IPS-20b (cell line): Measurements from ENCODE around the gene OR7D2.
"Not testable (repeated sequence)": the region's sequence is repeated elsewhere in the genome, so short reads cannot be mapped to it uniquely, and the experiment has no call there.

Experiments used
- H3K27ac ChIP-seq: one replicate; pipeline ENCODE4 v1.5.1; 2013; ENCODE audit warnings: low read length
- H3K27me3 ChIP-seq: 2 replicates; pipeline ENCODE4 v1.6.1; 2013; ENCODE audit warnings: mild to moderate bottlenecking, low read length, inconsistent platforms; ENCODE audit not compliant: insufficient read depth
- H3K36me3 ChIP-seq: 2 replicates; pipeline ENCODE4 v1.6.1; 2013; ENCODE audit warnings: low read depth, mild to moderate bottlenecking, inconsistent platforms, low read length, moderate library complexity; ENCODE audit not compliant: insufficient read depth
- H3K4me1 ChIP-seq: 2 replicates; pipeline ENCODE4 v1.6.1; 2013; ENCODE audit warnings: mild to moderate bottlenecking, control low read depth, inconsistent platforms, low read length, moderate library complexity; ENCODE audit not compliant: insufficient read depth
- H3K4me3 ChIP-seq: 2 replicates; pipeline ENCODE4 v1.5.1; 2013; ENCODE audit warnings: mild to moderate bottlenecking, low read length, inconsistent platforms
- H3K9ac ChIP-seq: 2 replicates; pipeline ENCODE4 v1.6.1; 2013; ENCODE audit warnings: low read depth, mild to moderate bottlenecking, inconsistent platforms, low read length, moderate library complexity
- H3K9me3 ChIP-seq: 2 replicates; pipeline ENCODE4 v1.6.1; 2013; ENCODE audit warnings: mild to moderate bottlenecking, low read depth, low read length, inconsistent platforms; ENCODE audit not compliant: insufficient read depth

OR7D2 gene

DNA sequence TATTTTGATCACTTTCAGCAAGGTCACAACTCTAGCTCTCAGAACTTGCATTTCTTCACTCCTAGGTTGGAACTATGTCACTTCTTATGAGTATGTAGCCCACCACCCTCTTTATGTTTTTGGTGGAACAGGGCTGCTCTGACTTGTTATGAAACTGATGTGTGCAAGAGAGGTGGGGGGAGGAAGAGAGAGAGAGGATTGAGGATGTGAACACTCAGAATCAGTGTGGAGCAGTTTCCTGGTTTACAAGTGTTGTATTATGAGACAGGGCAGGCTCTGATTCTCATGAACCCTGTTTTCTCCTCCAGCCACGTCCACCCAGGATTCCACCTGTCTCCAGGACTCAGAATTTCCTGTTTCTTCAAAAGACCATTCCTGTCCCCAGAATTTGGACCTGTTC lies 22.5 kb upstream of the OR7D2 start:
- no peak overlapping the region for H3K27ac ChIP-seq
- H3K9me3 ChIP-seq = peaks cover 50% of the 10 kb centered on the region
- H3K4me1 ChIP-seq = no peaks in the 10 kb centered on the region
- H3K36me3 ChIP-seq = peaks cover 94% of the 10 kb centered on the region
- no peak overlapping the region for H3K9ac ChIP-seq
- H3K27me3 ChIP-seq = no peaks in the 10 kb centered on the region
- no peak overlapping the region for H3K4me3 ChIP-seq

GRCh38 chr19:9159891-9160290 lies 18.9 kb upstream of the OR7D2 start:
- no peak overlapping the region for H3K4me3 ChIP-seq
- H3K9ac ChIP-seq = no peak overlapping the region
- no peak overlapping the region for H3K27ac ChIP-seq
- H3K36me3 ChIP-seq = peaks cover 97% of the 10 kb centered on the region
- H3K27me3 ChIP-seq = no peaks in the 10 kb centered on the region
- H3K4me1 ChIP-seq = no peaks in the 10 kb centered on the region
- H3K9me3 ChIP-seq = peaks cover 16% of the 10 kb centered on the region

GRCh38 chr19:9161427-9161826 lies 17.4 kb upstream of the OR7D2 start:
- Histone ChIP-seq H3K4me1 (no peaks in the 10 kb centered on the region), H3K27ac (no peak overlapping the region), H3K27me3 (no peaks in the 10 kb centered on the region), H3K36me3 (peaks cover 87% of the 10 kb centered on the region), H3K4me3 (no peak overlapping the region), H3K9ac (no peak overlapping the region), H3K9me3 (peaks cover 14% of the 10 kb centered on the region)

DNA sequence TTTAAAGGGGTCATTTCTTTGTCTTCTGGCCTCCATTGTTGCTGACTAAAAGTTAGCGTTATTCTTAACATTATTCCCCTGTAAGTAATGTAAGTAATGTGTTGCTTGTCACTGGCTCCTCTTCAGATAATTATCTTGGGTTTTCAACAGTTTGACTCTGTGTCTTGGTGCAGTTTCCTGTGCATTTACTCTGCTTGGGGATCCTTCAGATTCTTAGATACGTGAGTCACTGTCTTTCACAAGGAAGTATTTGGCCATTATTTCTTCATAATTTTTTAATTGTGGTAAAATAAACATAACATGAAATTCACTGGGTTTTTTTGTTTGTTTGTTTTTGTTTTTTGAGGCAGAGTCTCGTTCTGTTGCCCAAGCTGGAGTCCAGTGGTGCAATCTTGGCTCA lies 13.5 kb upstream of the OR7D2 start:
- Histone ChIP-seq H3K27ac (no peak overlapping the region), H3K4me1 (no peaks in the 10 kb centered on the region), H3K9me3 (peaks cover 5% of the 10 kb centered on the region), H3K4me3 (no peak overlapping the region), H3K9ac (no peak overlapping the region), H3K27me3 (no peaks in the 10 kb centered on the region), H3K36me3 (peaks cover 50% of the 10 kb centered on the region)

DNA sequence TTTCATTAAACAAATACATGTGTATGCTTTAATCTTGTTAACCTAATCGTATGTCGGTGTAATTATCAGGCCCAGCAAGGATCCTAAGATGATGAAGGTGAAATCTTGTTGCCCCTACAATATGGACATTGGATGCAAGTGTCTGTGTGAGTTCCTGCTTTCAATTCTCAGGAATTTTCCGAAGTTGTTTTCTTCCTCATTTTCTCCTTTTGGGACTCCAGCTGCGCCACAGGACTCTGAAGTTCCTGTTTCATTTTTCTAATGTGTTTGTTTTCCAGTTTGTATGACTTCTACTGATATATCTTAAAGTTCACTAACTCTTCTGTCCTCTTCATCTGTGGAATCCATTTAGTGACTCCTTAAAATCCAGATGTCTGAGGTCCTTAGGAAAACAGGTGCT lies 11.9 kb upstream of the OR7D2 start:
- no peak overlapping the region for H3K4me3 ChIP-seq
- no peaks in the 10 kb centered on the region for H3K27me3 ChIP-seq
- no peaks in the 10 kb centered on the region; the same call in 1 of the 2 replicates for H3K9me3 ChIP-seq
- H3K27ac ChIP-seq = no peak overlapping the region
- H3K4me1 ChIP-seq = no peaks in the 10 kb centered on the region
- no peak overlapping the region for H3K9ac ChIP-seq
- peaks cover 34% of the 10 kb centered on the region for H3K36me3 ChIP-seq

DNA sequence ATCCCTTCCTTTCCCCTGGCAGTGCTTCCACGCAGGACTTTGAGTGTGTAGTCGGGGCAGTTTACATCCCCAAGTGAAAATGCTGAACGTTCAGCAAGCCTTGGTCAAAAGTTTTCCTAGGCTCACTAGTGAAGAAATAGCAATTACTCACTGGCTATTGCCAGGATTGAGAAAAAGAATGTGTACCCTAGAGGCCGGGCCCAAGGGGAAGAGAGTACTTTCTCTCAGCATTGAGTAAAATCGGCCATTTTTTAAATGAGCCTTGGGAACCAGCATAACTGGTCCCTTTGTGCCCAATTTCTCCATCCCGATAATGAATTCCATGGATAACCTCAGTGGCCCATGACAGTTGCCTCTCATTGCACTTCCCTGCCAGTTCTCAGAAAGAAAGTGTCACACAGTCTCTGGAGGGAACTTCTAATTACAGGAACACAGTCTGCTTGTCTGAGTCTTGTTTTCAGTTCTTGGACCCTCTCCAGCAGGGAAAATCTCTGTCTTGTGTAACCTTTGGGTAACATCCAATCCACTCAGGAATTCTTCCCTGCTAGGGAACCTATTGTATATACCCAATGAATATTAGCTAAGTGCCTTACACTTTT lies 7.3 kb upstream of the OR7D2 start:
- Histone ChIP-seq H3K36me3 (no peaks in the 10 kb centered on the region), H3K9me3 (peaks cover 17% of the 10 kb centered on the region; the same call in 1 of the 2 replicates), H3K4me1 (no peaks in the 10 kb centered on the region), H3K9ac (no peak overlapping the region), H3K27me3 (no peaks in the 10 kb centered on the region), H3K4me3 (no peak overlapping the region), H3K27ac (no peak overlapping the region)

GRCh38 chr19:9175326-9175725 lies 3.5 kb upstream of the OR7D2 start:
- Histone ChIP-seq H3K4me3 (no peak overlapping the region), H3K9ac (no peak overlapping the region), H3K9me3 (peaks cover 43% of the 10 kb centered on the region), H3K36me3 (no peaks in the 10 kb centered on the region), H3K27ac (no peak overlapping the region), H3K27me3 (no peaks in the 10 kb centered on the region), H3K4me1 (no peaks in the 10 kb centered on the region)

- H3K9me3 ChIP-seq = peaks cover 50% of the 10 kb centered on the region
- no peaks in the 10 kb centered on the region for H3K4me1 ChIP-seq
- no peak overlapping the region for H3K9ac ChIP-seq
- H3K27me3 ChIP-seq = no peaks in the 10 kb centered on the region
- no peak overlapping the region for H3K27ac ChIP-seq
- no peak overlapping the region for H3K4me3 ChIP-seq
- no peaks in the 10 kb centered on the region for H3K36me3 ChIP-seq
Measured at GRCh38 chr19:9183000-9183399, 4.2 kb downstream of the OR7D2 start.

DNA sequence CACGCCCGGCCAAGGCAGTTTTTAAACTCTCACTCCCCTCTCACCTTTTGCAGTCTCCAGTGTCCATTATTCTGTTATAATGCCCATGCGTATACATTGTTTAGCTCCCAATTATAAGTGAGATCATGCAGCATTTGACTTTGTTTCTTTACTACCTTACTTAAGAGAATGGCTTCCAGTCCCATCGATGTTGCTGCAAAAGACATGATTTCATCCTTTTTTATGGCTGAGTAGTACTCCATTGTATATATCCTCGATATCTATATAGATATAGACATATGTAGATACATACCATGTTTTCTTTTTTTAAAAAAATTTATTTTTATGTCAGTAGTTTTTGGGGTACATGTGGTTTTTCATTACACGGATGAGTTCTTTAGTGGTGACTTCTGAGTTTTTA lies 8.4 kb downstream of the OR7D2 start:
- Histone ChIP-seq H3K4me3 (no peak overlapping the region), H3K27me3 (no peaks in the 10 kb centered on the region), H3K4me1 (no peaks in the 10 kb centered on the region), H3K27ac (no peak overlapping the region), H3K9me3 (peaks cover 46% of the 10 kb centered on the region), H3K36me3 (no peaks in the 10 kb centered on the region), H3K9ac (no peak overlapping the region)

DNA sequence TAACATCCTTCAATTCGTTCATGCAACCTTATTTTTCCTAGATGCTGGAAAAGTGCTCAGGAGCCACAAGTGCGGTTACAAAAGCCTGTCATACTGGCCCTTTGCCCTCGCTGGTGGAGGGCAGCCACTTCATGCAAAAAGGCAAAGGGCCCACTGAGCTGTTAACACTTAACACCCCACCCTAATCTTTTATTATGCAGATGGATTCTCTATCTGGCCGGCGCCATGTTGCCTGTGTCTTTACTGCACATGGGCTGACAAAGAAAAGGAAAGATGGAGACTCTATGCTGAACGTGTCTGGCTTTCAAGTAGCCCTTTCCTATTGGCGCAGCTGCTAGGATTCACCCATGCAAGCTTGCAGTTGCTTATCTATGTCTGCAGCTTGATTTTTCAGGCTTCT lies 10.8 kb downstream of the OR7D2 start:
- Histone ChIP-seq H3K9ac (no peak overlapping the region), H3K27me3 (no peaks in the 10 kb centered on the region), H3K4me3 (no peak overlapping the region), H3K9me3 (peaks cover 61% of the 10 kb centered on the region), H3K27ac (no peak overlapping the region), H3K4me1 (no peaks in the 10 kb centered on the region), H3K36me3 (no peaks in the 10 kb centered on the region)

DNA sequence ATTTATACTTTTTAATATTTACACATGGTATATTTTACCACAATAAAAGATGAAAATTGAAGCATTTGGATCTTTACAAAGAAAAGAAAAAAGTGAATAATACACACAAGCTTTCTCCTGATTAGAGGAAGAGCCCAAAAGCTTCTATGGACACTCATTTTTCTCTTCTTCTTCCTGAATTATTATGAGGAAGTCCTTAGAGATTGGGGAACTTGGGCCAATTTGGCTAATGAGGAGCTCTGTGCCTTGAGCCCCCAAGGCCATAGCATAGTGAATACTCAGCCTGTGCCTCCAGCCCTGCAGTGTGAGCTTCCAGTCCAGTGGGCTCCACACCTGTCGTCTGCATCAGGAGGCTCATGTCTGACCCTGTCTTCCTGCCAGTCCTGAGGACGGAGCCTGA lies 19.3 kb downstream of the OR7D2 start:
- not testable (repeated sequence) for H3K27ac ChIP-seq, H3K4me1 ChIP-seq, H3K27me3 ChIP-seq, H3K9ac ChIP-seq, H3K4me3 ChIP-seq, H3K36me3 ChIP-seq
- peaks cover 62% of the 10 kb centered on the region for H3K9me3 ChIP-seq

- no peak overlapping the region for H3K4me3 ChIP-seq
- peaks cover 43% of the 10 kb centered on the region for H3K9me3 ChIP-seq
- no peaks in the 10 kb centered on the region for H3K4me1 ChIP-seq
- H3K27ac ChIP-seq = no peak overlapping the region
- H3K9ac ChIP-seq = no peak overlapping the region
- no peaks in the 10 kb centered on the region for H3K27me3 ChIP-seq
- no peaks in the 10 kb centered on the region for H3K36me3 ChIP-seq
Measured at GRCh38 chr19:9205501-9206113, 26.8 kb downstream of the OR7D2 start.
